HG03520 (cell line): Measurements from ENCODE around the gene PIGN.
"Not testable (repeated sequence)": the region's sequence is repeated elsewhere in the genome, so short reads cannot be mapped to it uniquely, and the experiment has no call there.

Experiments
- ATAC-seq: cut with Tn5 transposase; IDR thresholded peaks from one replicate; pipeline ENCODE4 v1.9.1; 2021; ENCODE audit warnings: mild to moderate bottlenecking, moderate library complexity; ENCODE audit not compliant: unreplicated experiment

Gene PIGN

DNA sequence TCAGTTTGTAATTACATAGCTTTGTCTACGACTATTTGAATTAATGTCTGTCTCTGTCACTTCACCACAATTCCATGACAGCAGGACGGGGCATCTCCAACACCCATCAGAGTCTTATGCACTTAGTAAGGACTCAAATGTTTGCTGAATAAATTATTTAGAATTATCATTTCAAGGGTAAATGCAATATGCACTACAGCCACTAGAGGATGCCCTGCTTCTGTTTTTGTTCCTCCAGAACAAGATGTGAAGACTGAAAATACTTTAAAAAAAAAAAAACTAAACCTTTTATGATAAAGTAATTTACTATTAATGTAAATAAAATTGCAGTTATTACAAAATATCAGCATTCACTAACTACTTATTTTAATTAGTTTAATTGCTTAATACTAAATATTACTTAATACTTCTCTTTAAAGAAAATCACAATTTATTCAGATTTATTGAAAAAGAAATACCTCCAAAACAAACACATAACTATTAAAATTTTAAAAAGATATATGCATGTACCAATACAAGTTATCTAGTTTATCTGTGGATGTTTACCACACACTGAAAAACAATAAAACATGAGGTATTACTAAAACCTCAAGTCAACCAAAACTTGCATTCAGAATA is 3.2 kb downstream of the PIGN start:
- ATAC-seq: no peak

DNA sequence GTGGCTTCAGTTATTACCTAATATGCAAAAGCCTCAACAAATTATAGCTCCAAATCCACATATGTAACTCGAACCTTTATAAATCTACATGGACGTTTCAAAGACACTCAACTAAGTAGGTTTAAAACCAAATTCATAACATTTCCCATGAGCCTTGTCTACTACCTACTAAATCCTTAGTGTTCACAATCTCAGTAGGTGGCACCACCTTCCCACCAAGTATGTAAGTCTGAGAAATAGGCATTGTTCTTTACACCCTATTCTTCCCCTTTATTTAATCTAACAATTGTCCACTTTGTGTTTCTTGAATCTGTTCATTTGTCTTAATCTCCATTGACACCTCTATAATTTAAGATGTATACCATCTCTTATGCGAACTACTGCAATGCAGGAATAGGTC is 4.6 kb downstream of the PIGN start:
- no peak for ATAC-seq

- ATAC-seq: no peak
Measured at GRCh38 chr18:62179213-62179612, 7.6 kb downstream of the PIGN start.

DNA sequence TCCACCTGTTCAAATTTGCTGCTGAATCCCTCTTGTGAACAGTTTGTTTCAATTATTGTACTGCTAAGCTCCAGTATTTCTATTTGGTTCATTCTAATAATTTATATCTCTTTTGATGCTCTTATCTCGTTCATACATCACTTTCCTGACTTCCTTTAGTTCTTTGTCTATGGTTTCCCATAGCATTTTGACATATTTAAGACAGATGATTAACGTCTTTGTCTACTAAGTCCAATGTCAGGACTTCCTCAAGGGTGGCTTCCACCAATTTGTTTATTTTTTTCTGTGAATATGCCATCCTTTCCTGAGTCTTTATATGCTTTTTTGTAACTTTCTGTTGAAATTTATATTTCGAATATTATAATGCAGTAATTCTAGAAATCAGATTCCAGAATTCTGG is 9.6 kb downstream of the PIGN start:
- no peak for ATAC-seq

GRCh38 chr18:62175521-62175920 is 11.3 kb downstream of the PIGN start:
- ATAC-seq: no peak

GRCh38 chr18:62172298-62172697 is 14.6 kb downstream of the PIGN start:
- ATAC-seq: no peak

DNA sequence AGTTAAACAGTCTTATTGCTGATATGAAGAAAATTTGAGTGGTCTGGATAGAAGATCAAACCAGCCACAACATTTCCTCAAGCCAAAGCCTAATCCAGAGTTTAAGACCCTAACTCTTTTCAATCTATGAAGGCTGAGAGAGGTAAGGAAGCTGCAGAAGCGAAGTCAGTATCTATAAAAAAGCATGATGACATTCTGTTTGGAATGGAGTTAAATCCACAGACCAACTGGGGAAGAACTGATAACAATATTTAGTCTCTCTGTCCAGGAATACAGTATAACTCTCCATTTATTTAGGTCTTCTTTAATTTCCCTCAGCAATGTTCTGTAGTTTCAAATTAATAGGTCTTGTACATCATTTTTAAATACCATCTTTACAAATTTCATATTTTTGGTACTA is 16.0 kb downstream of the PIGN start:
- no peak for ATAC-seq

DNA sequence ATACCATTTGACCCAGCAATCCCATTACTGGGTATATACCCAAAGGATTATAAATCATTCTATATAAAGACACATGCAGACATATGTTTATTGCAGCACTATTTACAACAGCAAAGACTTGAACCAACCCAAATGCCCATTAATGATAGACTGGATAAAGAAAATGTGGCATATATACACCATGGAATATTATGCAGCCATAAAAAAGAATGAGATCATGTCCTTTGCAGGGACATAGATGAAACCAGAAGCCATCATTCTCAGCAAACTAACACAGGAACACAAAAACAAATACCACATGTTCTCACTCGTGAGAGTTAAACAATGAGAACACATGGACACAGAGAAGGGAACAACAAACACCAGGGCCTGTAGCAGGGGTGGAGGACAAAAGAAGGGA is 20.3 kb downstream of the PIGN start:
- not testable (repeated sequence) for ATAC-seq

DNA sequence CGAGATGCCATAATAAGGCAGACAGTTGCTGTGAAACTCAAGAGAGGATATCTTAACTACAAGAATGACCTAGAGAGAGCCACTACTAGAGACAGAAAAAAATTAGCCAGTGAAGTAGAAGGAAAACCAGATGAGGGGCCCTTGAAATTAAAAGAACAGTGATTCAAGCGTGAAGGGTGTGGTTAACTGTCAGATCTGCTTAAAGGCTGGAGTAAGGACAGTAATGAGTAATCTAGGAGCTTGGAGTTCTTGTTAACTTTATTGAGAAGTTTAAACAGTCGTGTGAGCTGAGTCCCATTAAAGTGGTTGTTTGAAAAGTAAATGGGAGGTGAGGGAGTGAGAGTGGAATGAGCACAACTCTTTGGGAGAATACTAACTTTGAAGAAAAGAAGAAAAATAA is 21.3 kb downstream of the PIGN start:
- no peak for ATAC-seq

- no peak for ATAC-seq
Measured at GRCh38 chr18:62164855-62165487, 21.9 kb downstream of the PIGN start.

- ATAC-seq: no peak
Measured at GRCh38 chr18:62164310-62164709, 22.5 kb downstream of the PIGN start.

- no peak for ATAC-seq
Measured at GRCh38 chr18:62157843-62158242, 29.0 kb downstream of the PIGN start.

DNA sequence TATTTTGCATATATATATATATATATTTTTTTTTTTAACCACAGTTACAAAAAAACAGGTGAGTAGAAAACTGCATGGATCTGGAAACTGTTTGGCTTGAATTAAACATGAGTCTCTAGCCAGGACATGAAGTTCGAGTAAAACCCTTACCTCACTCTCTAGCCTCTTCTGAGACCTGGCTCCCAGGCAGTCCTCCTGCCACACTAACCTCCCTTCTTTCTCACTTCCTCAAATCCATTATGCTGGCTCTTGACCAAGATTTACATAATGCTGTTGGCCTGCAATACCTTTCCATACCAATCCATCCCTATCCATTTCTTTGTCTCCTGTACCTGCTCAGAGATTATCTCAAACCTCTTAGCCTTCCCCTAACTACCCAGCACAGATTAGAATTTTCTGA is 34.0 kb downstream of the PIGN start:
- ATAC-seq: no peak

GRCh38 chr18:62151068-62151771 is 35.6 kb downstream of the PIGN start:
- no peak for ATAC-seq

- no peak for ATAC-seq
Measured at GRCh38 chr18:62144338-62144737, 42.5 kb downstream of the PIGN start.

DNA sequence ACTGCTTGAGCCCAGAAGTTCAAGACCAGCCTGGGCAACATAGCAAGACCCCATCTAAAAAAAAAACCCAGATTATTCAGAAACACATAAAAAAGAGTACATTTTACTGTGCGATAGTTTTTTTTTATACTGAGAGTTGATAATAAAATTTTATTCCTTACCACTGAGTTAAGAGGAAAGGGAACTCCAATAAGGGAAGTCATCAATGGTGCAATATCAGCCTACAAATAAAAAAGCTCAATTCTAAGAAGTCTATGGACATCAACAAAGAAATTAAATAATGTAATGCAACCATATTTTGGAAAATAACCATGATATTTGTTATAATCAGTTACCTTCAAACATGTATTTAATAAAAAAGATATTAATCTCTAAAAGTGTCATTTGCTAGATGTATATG is 46.6 kb downstream of the PIGN start:
- no peak for ATAC-seq

GRCh38 chr18:62138461-62139235 is 48.2 kb downstream of the PIGN start:
- no peak for ATAC-seq

- ATAC-seq: peak; percentile 89
Measured at GRCh38 chr18:62131301-62131909, 55.5 kb downstream of the PIGN start.

GRCh38 chr18:62128157-62128556 is 58.7 kb downstream of the PIGN start:
- no peak for ATAC-seq

DNA sequence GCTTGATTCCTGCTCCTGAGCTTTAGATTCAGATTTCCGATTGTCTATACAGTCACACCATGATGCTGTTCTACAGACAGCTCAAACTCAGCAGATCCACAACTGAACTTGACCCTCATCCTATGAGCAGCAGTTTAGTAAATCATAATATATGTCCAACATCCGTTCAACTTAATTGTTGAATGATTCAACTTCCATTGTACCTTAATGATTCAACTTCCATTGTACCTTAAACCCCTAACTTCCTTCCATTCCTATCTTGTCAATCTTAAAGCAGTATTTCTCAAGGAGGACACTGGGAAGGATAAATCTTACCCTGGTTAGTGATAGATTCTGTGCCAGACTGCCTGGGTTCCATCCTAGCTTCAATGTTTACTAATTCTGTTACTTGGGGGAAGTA is 60.1 kb downstream of the PIGN start:
- no peak for ATAC-seq

- ATAC-seq: no peak
Measured at GRCh38 chr18:62125702-62126101, 61.2 kb downstream of the PIGN start.
